ENCODE measurements around the gene KLK4. TPM values are rescaled to one million over a fixed set of nuclear protein-coding genes. Genes with fewer than 3 reads are reported as not detected.
A peak's percentile ranks its signal among the peaks of the same experiment; 100 is the strongest.

KLK4 gene
- polyA plus RNA-seq, 1 of the 3 experiments (the other 2 are of a cell fraction), result not detected

DNA sequence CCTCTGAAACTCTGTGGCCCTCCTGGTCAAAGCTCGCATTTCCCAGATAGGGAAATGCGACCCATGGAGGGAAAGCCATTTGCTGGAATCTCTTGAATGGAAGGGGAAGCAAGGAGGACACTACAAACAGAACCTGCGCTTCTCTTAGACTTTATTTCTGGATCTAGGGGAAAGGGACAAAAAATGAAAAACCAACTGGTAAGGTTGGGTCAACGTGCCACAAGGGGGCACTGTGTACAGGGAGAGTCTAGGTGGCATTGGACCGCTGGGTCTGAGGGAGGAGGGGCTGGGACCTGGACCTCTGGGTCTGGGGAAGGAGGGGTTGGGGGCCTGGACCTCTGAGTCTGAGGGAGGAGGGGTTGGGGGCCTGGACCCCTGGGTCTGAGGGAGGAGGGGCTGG, 5.0 kb downstream of the KLK4 start (continued):
- TF ChIP-seq, protein P1, sequence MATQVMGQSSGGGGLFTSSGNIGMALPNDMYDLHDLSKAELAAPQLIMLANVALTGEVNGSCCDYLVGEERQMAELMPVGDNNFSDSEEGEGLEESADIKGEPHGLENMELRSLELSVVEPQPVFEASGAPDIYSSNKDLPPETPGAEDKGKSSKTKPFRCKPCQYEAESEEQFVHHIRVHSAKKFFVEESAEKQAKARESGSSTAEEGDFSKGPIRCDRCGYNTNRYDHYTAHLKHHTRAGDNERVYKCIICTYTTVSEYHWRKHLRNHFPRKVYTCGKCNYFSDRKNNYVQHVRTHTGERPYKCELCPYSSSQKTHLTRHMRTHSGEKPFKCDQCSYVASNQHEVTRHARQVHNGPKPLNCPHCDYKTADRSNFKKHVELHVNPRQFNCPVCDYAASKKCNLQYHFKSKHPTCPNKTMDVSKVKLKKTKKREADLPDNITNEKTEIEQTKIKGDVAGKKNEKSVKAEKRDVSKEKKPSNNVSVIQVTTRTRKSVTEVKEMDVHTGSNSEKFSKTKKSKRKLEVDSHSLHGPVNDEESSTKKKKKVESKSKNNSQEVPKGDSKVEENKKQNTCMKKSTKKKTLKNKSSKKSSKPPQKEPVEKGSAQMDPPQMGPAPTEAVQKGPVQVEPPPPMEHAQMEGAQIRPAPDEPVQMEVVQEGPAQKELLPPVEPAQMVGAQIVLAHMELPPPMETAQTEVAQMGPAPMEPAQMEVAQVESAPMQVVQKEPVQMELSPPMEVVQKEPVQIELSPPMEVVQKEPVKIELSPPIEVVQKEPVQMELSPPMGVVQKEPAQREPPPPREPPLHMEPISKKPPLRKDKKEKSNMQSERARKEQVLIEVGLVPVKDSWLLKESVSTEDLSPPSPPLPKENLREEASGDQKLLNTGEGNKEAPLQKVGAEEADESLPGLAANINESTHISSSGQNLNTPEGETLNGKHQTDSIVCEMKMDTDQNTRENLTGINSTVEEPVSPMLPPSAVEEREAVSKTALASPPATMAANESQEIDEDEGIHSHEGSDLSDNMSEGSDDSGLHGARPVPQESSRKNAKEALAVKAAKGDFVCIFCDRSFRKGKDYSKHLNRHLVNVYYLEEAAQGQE (IDR thresholded peaks at IDR 0.05; ENCODE audit: low read depth, low read length), result no peak
- peak; percentile 32; the same call in 1 of the 2 replicates for TF ChIP-seq SMC3 (IDR thresholded peaks at IDR 0.05; ENCODE audit: low read depth, low read length)
- TF ChIP-seq ELF1 (IDR thresholded peaks at IDR 0.05), result no peak
- peak; percentile 20 for TF ChIP-seq RAD21 (IDR thresholded peaks at IDR 0.05; ENCODE audit: low read length)
- no peak for TF ChIP-seq NFIC (IDR thresholded peaks at IDR 0.05; ENCODE audit: borderline replicate concordance)
- TF ChIP-seq TCF12 (IDR thresholded peaks at IDR 0.05), result no peak
- TF ChIP-seq GATA2 (CRISPR knock-in tag; IDR thresholded peaks at IDR 0.05), result no peak
- no peak for TF ChIP-seq FOXJ3 (CRISPR knock-in tag; IDR thresholded peaks at IDR 0.05)
- no peak for TF ChIP-seq EZH2phosphoT487 (IDR thresholded peaks at IDR 0.05; ENCODE audit: borderline replicate concordance, low read depth)
- TF ChIP-seq EP300 (IDR thresholded peaks at IDR 0.05; ENCODE audit: borderline replicate concordance in 1 of 2, low read depth in 1 of 2, low read length in 1 of 2), result no peak

DNA sequence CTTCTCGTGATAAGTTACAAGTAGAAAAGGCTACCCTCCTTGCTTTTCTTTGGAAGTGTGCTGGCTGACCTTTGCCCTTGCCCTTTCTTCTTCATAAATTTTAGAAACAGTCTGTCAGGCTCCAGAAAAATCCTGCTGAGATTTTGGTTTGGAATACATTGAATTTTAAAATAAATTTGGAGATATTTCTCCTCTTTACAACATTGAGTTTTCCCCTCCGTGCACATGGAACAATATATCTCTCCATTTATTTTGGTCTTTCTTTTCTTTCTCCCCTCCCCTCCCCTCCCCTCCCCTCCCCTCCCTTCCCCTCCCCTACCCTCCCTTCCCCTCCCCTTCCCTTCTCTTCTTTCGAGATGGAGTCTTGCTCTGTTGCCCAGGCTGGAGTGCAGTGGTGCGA, 8.6 kb downstream of the KLK4 start:
- TF ChIP-seq, protein P1 (IDR thresholded peaks at IDR 0.05; ENCODE audit: low read depth, low read length), result no peak
- TF ChIP-seq POLR2AphosphoS5 (IDR thresholded peaks at IDR 0.05; ENCODE audit: low read depth, low read length) (no peak), NRF1 (IDR thresholded peaks at IDR 0.05; ENCODE audit: low read depth, low read length) (no peak), SIN3A (IDR thresholded peaks at IDR 0.05; ENCODE audit: borderline replicate concordance, low read depth, low read length) (no peak), TCF12 (IDR thresholded peaks at IDR 0.05) (no peak), CHD2 (IDR thresholded peaks at IDR 0.05; ENCODE audit: low read length, partially characterized antibody) (no peak), EZH2phosphoT487 (IDR thresholded peaks at IDR 0.05; ENCODE audit: borderline replicate concordance, low read depth) (no peak)
- no peaks in the 10 kb centered on the region for H3K4me1 ChIP-seq (ENCODE audit: control insufficient read depth in 1 of 2, insufficient read depth in 2 of 2, low read depth in 1 of 2, low read length in 1 of 2)
- ChIA-PET POLR2A (no interaction called here), CTCF (no interaction called here)
- H3F3A ChIP-seq (replicated peaks; ENCODE audit: insufficient read depth), result no peaks in the 10 kb centered on the region
- no peak overlapping the region for H3K9ac ChIP-seq
- H3K27ac ChIP-seq (ENCODE audit: low read depth in 2 of 2, low read length in 1 of 2), result no peak overlapping the region
- WGBS (ENCODE audit: low lambda C conversion rate), result 15% methylated on average over 4 of the region's 4 CpGs
- no peak overlapping the region for H2AFZ ChIP-seq (ENCODE audit: low read depth)
- H3K4me2 ChIP-seq, result no peak overlapping the region
- no peaks in the 10 kb centered on the region for H3K79me2 ChIP-seq (ENCODE audit: insufficient read depth)
- peaks cover 28% of the 10 kb centered on the region for H3K27me3 ChIP-seq (ENCODE audit: insufficient read depth)
- DNase-seq, result no peak
- H3K9me2 ChIP-seq, result no peaks in the 10 kb centered on the region
- no peak overlapping the region for H3K4me3 ChIP-seq (ENCODE audit: low read depth in 2 of 2, low read length in 1 of 2)
- H4K20me1 ChIP-seq (ENCODE audit: insufficient read depth), result no peaks in the 10 kb centered on the region
- no peaks in the 10 kb centered on the region for H3K9me3 ChIP-seq
- H3K36me3 ChIP-seq (replicated peaks in 1 of 2; ENCODE audit: control insufficient read depth in 1 of 2, insufficient read depth in 2 of 2, low read length in 1 of 2), result no peaks in the 10 kb centered on the region

Data from SK-N-SH (cell line).